ENCODE results near the gene RALY.

RALY gene

DNA sequence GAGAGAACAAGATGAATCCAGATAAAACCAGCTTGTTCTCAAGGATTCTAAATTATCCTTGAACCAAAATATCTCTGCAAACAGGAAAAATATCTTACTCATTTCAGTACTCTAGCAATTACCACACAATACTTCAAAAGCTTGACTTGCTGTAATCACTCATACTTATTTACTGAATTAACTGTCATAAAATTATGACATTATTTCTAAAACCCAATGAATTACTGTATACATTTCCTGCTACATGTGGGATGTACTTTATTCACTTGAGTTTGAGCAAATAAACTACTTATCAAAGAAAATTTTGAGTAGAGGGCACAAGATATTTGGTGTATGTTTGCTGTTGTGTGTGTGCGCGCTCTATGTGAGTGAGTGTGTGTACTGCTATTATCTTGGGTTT, 108.6 kb downstream of the RALY start:
- TF ChIP-seq, protein P1, sequence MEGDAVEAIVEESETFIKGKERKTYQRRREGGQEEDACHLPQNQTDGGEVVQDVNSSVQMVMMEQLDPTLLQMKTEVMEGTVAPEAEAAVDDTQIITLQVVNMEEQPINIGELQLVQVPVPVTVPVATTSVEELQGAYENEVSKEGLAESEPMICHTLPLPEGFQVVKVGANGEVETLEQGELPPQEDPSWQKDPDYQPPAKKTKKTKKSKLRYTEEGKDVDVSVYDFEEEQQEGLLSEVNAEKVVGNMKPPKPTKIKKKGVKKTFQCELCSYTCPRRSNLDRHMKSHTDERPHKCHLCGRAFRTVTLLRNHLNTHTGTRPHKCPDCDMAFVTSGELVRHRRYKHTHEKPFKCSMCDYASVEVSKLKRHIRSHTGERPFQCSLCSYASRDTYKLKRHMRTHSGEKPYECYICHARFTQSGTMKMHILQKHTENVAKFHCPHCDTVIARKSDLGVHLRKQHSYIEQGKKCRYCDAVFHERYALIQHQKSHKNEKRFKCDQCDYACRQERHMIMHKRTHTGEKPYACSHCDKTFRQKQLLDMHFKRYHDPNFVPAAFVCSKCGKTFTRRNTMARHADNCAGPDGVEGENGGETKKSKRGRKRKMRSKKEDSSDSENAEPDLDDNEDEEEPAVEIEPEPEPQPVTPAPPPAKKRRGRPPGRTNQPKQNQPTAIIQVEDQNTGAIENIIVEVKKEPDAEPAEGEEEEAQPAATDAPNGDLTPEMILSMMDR (conservative IDR thresholded peaks at IDR 0.05; ENCODE audit: low read depth, low read length) = no peak
- Histone ChIP-seq H3K9ac (no peak overlapping the region), H4K20me1 (ENCODE audit: insufficient read depth) (peaks cover 12% of the 10 kb centered on the region; the same call in 1 of the 2 replicates), H3K79me2 (ENCODE audit: insufficient read depth, low read depth) (peaks cover 82% of the 10 kb centered on the region), H3K4me3 (IDR thresholded peaks at IDR 0.05; ENCODE audit: insufficient read depth, low read depth, low read length) (no peak overlapping the region), H3K36me3 (ENCODE audit: insufficient read depth) (peaks cover 40% of the 10 kb centered on the region; the same call in 1 of the 2 replicates), H3K27ac (no peak overlapping the region), H3K4me1 (ENCODE audit: low read depth, poor library complexity, severe bottlenecking) (peaks cover 25% of the 10 kb centered on the region), H3K27me3 (ENCODE audit: insufficient read depth, low read depth) (no peaks in the 10 kb centered on the region), H2AFZ (ENCODE audit: low read depth) (no peak overlapping the region), H3K4me2 (no peak overlapping the region)

DNA sequence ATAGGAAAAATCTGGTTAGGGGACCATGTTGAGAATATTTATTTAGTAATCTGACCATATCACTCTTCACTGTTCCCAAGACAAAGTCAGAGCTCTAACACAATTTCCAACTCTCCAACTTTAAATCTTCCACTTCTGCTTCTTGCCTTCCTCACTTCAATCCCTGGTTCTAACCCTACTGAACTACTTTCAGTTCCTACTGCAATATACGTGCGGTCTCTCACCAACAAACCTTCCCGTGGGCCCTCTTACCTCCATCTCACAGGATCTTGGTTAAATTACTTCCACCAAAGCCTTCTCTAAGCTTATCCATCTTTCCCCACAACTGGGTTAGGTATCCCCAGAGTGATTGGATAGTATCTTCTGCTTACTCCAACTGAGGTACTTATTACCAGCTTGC, 110.3 kb downstream of the RALY start:
- H3K9ac ChIP-seq = no peak overlapping the region
- no peak overlapping the region for H2AFZ ChIP-seq (ENCODE audit: low read depth)
- no peak overlapping the region for H3K4me3 ChIP-seq (IDR thresholded peaks at IDR 0.05; ENCODE audit: insufficient read depth, low read depth, low read length)
- TF ChIP-seq, protein P1 (conservative IDR thresholded peaks at IDR 0.05; ENCODE audit: low read depth, low read length) = no peak
- no peaks in the 10 kb centered on the region for H3K27me3 ChIP-seq (ENCODE audit: insufficient read depth, low read depth)
- peaks cover 42% of the 10 kb centered on the region for H3K4me1 ChIP-seq (ENCODE audit: low read depth, poor library complexity, severe bottlenecking)
- peaks cover 33% of the 10 kb centered on the region; the same call in 1 of the 2 replicates for H3K36me3 ChIP-seq (ENCODE audit: insufficient read depth)
- no peak overlapping the region for H3K27ac ChIP-seq
- peaks cover 26% of the 10 kb centered on the region; the same call in 1 of the 2 replicates for H4K20me1 ChIP-seq (ENCODE audit: insufficient read depth)
- no peak overlapping the region for H3K4me2 ChIP-seq
- H3K79me2 ChIP-seq (ENCODE audit: insufficient read depth, low read depth) = peaks cover 96% of the 10 kb centered on the region

DNA sequence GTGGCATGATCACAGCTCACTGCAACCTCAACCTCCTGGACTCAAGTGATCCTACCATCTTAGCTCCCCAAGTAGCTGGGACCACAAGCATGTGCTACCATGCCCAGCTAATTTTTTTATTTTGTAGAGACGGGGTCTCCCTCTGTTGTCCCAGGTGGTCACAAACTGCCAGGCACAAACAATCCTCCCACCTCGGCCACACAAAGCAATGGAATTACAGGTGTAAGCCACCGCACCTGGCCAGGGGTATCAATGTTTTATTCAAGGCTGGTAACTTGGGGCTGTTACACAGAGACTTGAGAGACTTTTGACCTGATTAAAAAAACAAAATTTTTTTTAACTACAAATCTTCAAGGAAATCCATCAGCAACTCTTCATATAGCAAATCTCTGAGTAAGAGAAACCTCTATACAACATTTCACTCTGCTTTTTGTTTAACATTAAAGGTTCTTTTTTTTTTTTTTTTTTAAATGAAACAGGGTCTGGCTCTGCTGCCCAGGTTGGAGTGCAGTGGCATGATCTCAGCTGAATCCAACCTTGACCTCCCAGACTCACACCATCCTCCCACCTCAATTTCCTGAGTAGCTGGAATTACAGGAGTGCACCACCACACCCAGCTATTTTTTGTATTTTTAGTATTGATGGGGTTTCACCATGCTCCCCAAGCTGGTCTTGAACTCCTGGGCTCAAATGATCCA, 112.4 kb downstream of the RALY start:
- Histone ChIP-seq H4K20me1 (ENCODE audit: insufficient read depth) (peaks cover 38% of the 10 kb centered on the region), H3K4me3 (IDR thresholded peaks at IDR 0.05; ENCODE audit: insufficient read depth, low read depth, low read length) (no peak overlapping the region), H3K27me3 (ENCODE audit: insufficient read depth, low read depth) (no peaks in the 10 kb centered on the region), H3K27ac (no peak overlapping the region), H3K4me2 (no peak overlapping the region; the same call in 1 of the 2 replicates), H3K9ac (no peak overlapping the region), H3K4me1 (ENCODE audit: low read depth, poor library complexity, severe bottlenecking) (peaks cover 57% of the 10 kb centered on the region), H3K36me3 (ENCODE audit: insufficient read depth) (peaks cover 33% of the 10 kb centered on the region; the same call in 1 of the 2 replicates), H2AFZ (ENCODE audit: low read depth) (no peak overlapping the region), H3K79me2 (ENCODE audit: insufficient read depth, low read depth) (peaks cover 99% of the 10 kb centered on the region)
- TF ChIP-seq, protein P1 (conservative IDR thresholded peaks at IDR 0.05; ENCODE audit: low read depth, low read length) = no peak

DNA sequence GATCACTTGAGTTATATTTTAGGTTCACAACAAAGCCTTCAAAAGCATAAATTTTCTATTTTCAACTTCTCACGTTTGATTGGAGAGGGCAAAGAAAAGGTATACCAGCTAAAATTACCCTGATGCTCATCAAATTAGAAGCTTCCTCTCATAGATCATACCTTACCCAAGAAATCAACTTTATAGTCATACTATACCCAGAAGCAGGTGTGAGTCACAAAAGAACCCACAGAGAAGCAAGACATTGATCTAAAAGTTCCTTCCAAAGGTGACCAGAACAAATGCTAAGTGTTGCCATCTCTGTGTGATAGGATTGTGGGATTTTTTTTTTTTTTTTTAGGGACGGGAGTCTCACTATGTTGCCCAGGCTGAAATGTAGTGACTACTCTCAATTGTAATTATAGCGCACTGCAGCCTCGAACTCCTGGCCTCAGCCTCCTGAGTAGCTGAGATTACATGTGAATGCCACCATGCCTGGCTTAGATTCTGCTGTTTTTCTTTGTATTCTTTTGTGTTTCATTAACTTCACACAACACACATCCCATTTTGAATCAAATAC, 115.0 kb downstream of the RALY start:
- Histone ChIP-seq H3K79me2 (ENCODE audit: insufficient read depth, low read depth) (peaks cover 84% of the 10 kb centered on the region), H3K9ac (no peak overlapping the region), H3K27ac (no peak overlapping the region; the same call in 1 of the 2 replicates), H3K4me1 (ENCODE audit: low read depth, poor library complexity, severe bottlenecking) (peaks cover 60% of the 10 kb centered on the region), H3K27me3 (ENCODE audit: insufficient read depth, low read depth) (no peaks in the 10 kb centered on the region), H4K20me1 (ENCODE audit: insufficient read depth) (peaks cover 38% of the 10 kb centered on the region), H2AFZ (ENCODE audit: low read depth) (no peak overlapping the region), H3K4me2 (peak overlapping the region; percentile 75), H3K36me3 (ENCODE audit: insufficient read depth) (peaks cover 27% of the 10 kb centered on the region; the same call in 1 of the 2 replicates), H3K4me3 (IDR thresholded peaks at IDR 0.05; ENCODE audit: insufficient read depth, low read depth, low read length) (no peak overlapping the region)
- TF ChIP-seq, protein P1 (conservative IDR thresholded peaks at IDR 0.05; ENCODE audit: low read depth, low read length) = no peak

Measured in KMS-11 (cell line).